ENCODE data around the gene UGT1A9.

UGT1A9 gene

GRCh38 chr2:233764264-233764663 lies 92.6 kb downstream of the UGT1A9 start:
- no peak for DNase-seq

DNA sequence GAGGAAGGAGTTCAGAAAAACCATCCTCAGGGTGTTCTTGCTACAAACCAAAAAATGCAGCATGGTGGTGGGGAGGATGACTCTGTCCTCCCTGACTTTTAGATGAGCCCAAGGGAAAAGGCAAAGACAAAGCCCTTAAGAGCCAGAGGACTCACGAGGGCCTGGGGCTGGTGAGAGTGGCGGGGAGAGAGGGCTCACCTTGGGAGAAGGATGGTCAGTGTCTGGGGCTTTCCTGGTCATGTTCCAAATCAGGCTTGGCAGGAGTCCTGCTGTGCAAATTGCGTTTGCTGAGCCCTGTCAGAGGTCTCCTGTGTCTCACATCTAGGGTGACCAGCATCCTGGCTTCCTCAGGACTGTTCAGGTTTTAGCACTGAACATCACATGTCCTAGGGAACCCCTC lies 93.1 kb downstream of the UGT1A9 start:
- no peak for DNase-seq

GRCh38 chr2:233766416-233766815 lies 94.7 kb downstream of the UGT1A9 start:
- no peak for DNase-seq

DNA sequence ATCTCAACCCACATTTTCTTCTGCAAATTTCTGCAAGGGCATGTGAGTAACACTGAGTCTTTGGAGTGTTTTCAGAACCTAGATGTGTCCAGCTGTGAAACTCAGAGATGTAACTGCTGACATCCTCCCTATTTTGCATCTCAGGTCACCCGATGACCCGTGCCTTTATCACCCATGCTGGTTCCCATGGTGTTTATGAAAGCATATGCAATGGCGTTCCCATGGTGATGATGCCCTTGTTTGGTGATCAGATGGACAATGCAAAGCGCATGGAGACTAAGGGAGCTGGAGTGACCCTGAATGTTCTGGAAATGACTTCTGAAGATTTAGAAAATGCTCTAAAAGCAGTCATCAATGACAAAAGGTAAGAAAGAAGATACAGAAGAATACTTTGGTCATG lies 96.4 kb downstream of the UGT1A9 start:
- no peak for DNase-seq

- no peak for DNase-seq
Measured at GRCh38 chr2:233769260-233769659, 97.6 kb downstream of the UGT1A9 start.

- DNase-seq = no peak
Measured at GRCh38 chr2:233772153-233772552, 100.5 kb downstream of the UGT1A9 start.

DNA sequence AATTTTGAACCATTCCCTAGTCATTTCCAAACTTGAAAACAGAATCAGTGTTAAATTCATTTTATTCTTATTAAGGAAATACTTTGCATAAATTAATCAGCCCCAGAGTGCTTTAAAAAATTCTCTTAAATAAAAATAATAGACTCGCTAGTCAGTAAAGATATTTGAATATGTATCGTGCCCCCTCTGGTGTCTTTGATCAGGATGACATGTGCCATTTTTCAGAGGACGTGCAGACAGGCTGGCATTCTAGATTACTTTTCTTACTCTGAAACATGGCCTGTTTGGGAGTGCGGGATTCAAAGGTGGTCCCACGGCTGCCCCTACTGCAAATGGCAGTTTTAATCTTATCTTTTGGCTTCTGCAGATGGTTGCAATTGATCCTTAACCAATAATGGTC lies 100.9 kb downstream of the UGT1A9 start:
- DNase-seq = no peak

GRCh38 chr2:233773854-233774253 lies 102.2 kb downstream of the UGT1A9 start:
- DNase-seq = no peak

DNA sequence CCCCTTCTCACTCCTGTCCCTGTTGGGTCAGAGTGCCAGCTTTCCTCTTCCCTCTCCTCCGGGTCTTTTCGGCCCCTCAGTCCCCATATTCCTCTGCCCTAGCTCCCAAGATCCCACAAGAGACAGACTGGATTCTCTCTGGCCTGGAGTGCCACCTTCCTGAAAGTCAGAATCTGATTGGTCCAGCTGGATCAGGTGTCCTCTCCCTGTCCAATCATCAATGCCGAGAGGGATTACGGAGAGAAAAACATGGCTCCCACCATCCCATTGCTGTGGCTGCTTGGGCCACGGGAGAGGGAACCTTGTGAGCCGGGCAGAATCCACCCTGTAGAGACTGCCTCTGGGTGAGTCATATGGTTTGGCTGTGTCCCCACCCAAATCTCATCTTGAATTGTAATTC lies 103.7 kb downstream of the UGT1A9 start:
- DNase-seq = no peak

GRCh38 chr2:233778030-233778429 lies 106.3 kb downstream of the UGT1A9 start, which contains the start of gene MROH2A:
MROH2A (plus strand) TSS chr2:233778330; CDS start chr2:233779359, 1,029 bp downstream.
- DNase-seq = no peak

- DNase-seq = no peak
Measured at GRCh38 chr2:233779722-233780121, 108.0 kb downstream of the UGT1A9 start.

- no peak for DNase-seq
Measured at GRCh38 chr2:233780771-233781170, 109.1 kb downstream of the UGT1A9 start.

DNA sequence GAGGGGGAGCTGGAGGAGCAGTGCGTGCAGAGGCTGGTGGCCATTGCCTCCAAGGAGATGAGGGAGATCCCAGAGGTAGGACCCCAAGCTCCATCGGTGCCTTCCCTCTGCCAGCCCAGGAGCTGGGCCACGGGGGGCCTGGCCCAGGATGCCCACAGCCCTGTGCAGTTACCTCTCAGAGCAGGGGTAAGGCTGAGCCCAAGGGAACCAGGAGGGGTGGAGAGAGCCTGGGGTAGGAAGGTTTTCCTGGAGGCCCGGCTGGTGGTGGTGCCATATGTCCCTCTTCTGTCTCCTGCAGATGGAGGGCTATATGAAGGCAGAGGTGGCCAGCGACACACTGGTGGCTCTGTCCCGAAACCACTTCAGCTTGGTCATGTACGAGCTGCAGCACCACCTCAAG lies 117.9 kb downstream of the UGT1A9 start:
- no peak for DNase-seq

- no peak for DNase-seq
Measured at GRCh38 chr2:233791151-233791882, 119.6 kb downstream of the UGT1A9 start.

DNA sequence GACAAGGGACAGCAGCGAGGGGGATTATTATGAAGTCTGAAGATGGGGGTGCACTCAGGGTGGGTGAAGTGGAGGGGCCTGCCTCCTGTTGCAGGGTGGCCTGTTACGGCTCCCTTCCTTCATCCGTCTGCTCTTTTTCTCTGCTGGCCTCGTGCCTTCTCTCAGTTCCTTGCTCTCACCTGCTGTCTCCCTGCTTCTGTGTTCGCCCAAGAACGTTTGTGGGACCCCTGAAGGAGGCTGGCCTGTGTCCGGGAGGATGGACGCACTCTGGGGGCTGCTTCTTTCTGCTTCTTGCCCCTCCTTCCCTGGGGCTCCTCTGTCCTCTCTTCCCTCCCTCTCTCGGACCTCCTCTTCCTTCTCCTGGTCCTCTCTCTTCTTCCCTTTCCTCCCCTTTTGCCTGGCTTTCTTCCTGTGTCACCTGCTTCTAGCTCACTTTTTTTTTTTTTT lies 120.2 kb downstream of the UGT1A9 start:
- no peak for DNase-seq

DNA sequence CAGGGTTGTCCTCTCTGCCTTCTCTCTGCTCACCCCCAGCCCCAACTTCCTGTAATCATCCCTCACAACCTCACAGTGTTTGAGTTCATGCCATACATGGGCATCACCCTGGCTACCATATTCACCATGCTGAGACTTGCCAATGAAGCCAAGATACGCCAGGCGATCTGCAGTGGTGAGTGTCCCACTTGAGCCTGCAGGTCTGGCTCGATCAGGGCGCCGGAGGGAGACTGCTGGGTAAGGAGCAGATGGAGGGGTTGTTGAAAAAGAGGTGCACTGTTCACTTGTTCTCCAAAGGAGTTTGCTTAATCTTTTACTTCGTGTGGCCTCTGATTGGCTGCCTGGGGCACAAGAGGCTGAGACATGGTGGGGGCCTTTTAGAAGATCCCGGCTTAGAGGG lies 121.0 kb downstream of the UGT1A9 start:
- no peak for DNase-seq

GRCh38 chr2:233793465-233794127 lies 121.9 kb downstream of the UGT1A9 start:
- no peak for DNase-seq

GRCh38 chr2:233794128-233794658 lies 122.5 kb downstream of the UGT1A9 start:
- DNase-seq = no peak

DNA sequence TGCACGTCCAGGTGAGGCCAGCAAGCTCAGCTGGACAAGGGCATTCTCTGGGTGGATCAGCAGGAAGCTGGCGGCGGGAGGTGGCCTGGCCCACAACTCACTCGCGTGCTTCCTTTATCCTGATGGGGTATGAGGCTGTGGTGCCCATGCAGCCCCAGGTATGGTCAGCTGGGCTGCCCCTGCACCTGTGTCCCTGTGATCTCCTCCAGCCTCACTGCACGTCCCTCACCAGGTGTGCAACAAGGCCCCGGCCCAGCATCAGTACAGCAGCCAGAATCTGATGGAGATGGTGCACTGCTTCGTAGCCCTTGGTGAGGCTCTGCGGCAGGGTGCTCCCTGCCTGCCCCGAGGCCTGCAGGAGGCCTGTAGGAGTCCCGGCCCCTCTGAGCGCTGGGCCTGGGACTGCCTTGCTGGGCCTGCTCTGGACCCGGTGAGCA lies 124.1 kb downstream of the UGT1A9 start:
- no peak for DNase-seq

- no peak for DNase-seq
Measured at GRCh38 chr2:233796254-233796653, 124.6 kb downstream of the UGT1A9 start.

- no peak for DNase-seq
Measured at GRCh38 chr2:233798335-233799086, 126.8 kb downstream of the UGT1A9 start.

- no peak for DNase-seq
Measured at GRCh38 chr2:233799087-233799665, 127.5 kb downstream of the UGT1A9 start.

GRCh38 chr2:233799716-233800115 lies 128.0 kb downstream of the UGT1A9 start:
- DNase-seq = no peak
